Panc1 (cell line): Measurements from ENCODE around the gene IGDCC3. TPM values are rescaled to one million over a fixed set of nuclear protein-coding genes. Genes with fewer than 3 reads are reported as not detected.

Experiments
- ATAC-seq: fragments of 200-7000 bp; cut with Tn5 transposase; 2 replicates; pipeline ENCODE4 v1.9.1; 2020; ENCODE audit warnings: mild to moderate bottlenecking, moderate library complexity
- BruUV-seq: library from RNA; stranded (reverse); fragments of 400-500 nt; replicated peaks from 2 replicates; lab custom pipeline; 2021; lab: Mats Ljungman, UMichigan
- CTCF ChIA-PET: fragments of 300-600 bp; sonication (Branson Sonifier 250); formaldehyde crosslinking; loops from one replicate; lab custom pipeline; 2022; ENCODE audit warnings: antibody characterized with exemption; lab: Charles Lee
- POLR2A ChIA-PET: fragments of 300-600 bp; sonication (Branson Sonifier 250); formaldehyde crosslinking; loops from one replicate; lab custom pipeline; 2022; ENCODE audit warnings: antibody characterized with exemption; lab: Charles Lee
- DNase-seq: peaks from one replicate; pipeline ENCODE4 v3.0.0-alpha.2; 2010; ENCODE audit warnings: low read depth, low spot score
- H3K27ac ChIP-seq: 2 replicates; pipeline ENCODE4 v1.5.1; 2011; ENCODE audit warnings: mild to moderate bottlenecking, low read length, inconsistent platforms
- H3K27me3 ChIP-seq: fragments of 200-500 bp; sonication (Bioruptor generic); 2 replicates; pipeline ENCODE4 v1.6.0; 2014; ENCODE audit warnings: low read length, inconsistent platforms; ENCODE audit not compliant: control insufficient read depth, insufficient read depth
- H3K36me3 ChIP-seq: fragments of 200-500 bp; sonication (Bioruptor generic); 2 replicates; pipeline ENCODE4 v1.5.1; 2014; ENCODE audit warnings: inconsistent platforms, mild to moderate bottlenecking, low read length, moderate library complexity; ENCODE audit not compliant: control insufficient read depth, insufficient read depth
- H3K4me1 ChIP-seq: 2 replicates; pipeline ENCODE4 v1.5.1; 2011; ENCODE audit warnings: inconsistent platforms, mild to moderate bottlenecking, low read length, moderate library complexity; ENCODE audit not compliant: control insufficient read depth, insufficient read depth
- H3K4me3 ChIP-seq, 2 experiments: 2 replicates each; pipeline ENCODE4 v1.5.1; 2011 to 2012; ENCODE audit warnings: low read depth in 2 of 2, low read length in 2 of 2, mild to moderate bottlenecking in 2 of 2, inconsistent platforms in 1 of 2, moderate library complexity in 1 of 2
- H3K9me3 ChIP-seq: fragments of 200-500 bp; sonication (Bioruptor generic); 2 replicates; pipeline ENCODE4 v1.5.1; 2014; ENCODE audit warnings: low read depth, mild to moderate bottlenecking, inconsistent platforms, low read length, moderate library complexity; ENCODE audit not compliant: control insufficient read depth, insufficient read depth
- CTCF ChIP-seq: fragments of 450-650 bp; IDR thresholded peaks from 2 replicates; pipeline ENCODE4 v1.5.1; 2017; ENCODE audit warnings: mild to moderate bottlenecking
- POLR2AphosphoS5 ChIP-seq: IDR thresholded peaks from 2 replicates; pipeline ENCODE4 v1.6.1; 2012; ENCODE audit warnings: mild to moderate bottlenecking, low read depth, low read length, moderate library complexity
- REST ChIP-seq, 2 experiments: IDR thresholded peaks; 2 replicates each; pipeline ENCODE4 v1.6.1; 2011 to 2012; ENCODE audit warnings: low read depth in 2 of 2, control low read depth in 1 of 2, low read length in 1 of 2, mild to moderate bottlenecking in 1 of 2, moderate library complexity in 1 of 2; ENCODE audit not compliant: insufficient read depth in 1 of 2
- SIN3A ChIP-seq: IDR thresholded peaks from 2 replicates; pipeline ENCODE4 v1.6.1; 2012; ENCODE audit warnings: low read depth, mild to moderate bottlenecking, low read length, moderate library complexity, borderline replicate concordance; ENCODE audit not compliant: insufficient read depth
- TCF7L2 ChIP-seq: IDR thresholded peaks from 2 replicates; pipeline ENCODE4 v1.6.1; 2011; ENCODE audit warnings: mild to moderate bottlenecking, low read depth, low read length, inconsistent platforms
- in situ Hi-C: cut with HindIII; loops from 2 replicates; pipeline ENCODE4 v1.10.0; 2016; ENCODE audit warnings: low sequenced_read_pairs, low pct_unique_long_range_greater_than_20kb
- intact Hi-C: fragments of 100-400 bp; cut with micrococcal nuclease; formaldehyde crosslinking; loops from one replicate; pipeline ENCODE4 v1.10.0; 2022; ENCODE audit not compliant: unreplicated experiment
- total RNA-seq: library from RNA; stranded (reverse); gene quantifications from one replicate; pipeline ENCODE4 v1.2.1, GENCODE V29; 2021; ENCODE audit not compliant: unreplicated experiment

Gene IGDCC3
- total RNA-seq, 1 experiment from 2014 or later = 0.18 TPM

- TF ChIP-seq CTCF (no peak), TCF7L2 (no peak)
- in situ Hi-C loops (no loop called here), intact Hi-C loops (no loop called here)
- Histone ChIP-seq H3K27me3 (no peaks in the 10 kb centered on the region), H3K9me3 (no peaks in the 10 kb centered on the region), H3K4me1 (peaks cover 5% of the 10 kb centered on the region; the same call in 1 of the 2 replicates), H3K4me3 (no peak overlapping the region), H3K27ac (no peak overlapping the region), H3K36me3 (no peaks in the 10 kb centered on the region)
- DNase-seq (no peak), ATAC-seq (no peak)
- POLR2A ChIA-PET = interaction anchor here (0.6 kb wide), 1 partner anchor 690 kb away, joined by 4 read pairs; no protein-coding TSS in a partner anchor
- CTCF ChIA-PET = no interaction called here
- no TSS peak for BruUV-seq
These were observed 67.2 kb downstream of the IGDCC3 start for GRCh38 chr15:65310431-65311137.

- ChIA-PET CTCF (no interaction called here), POLR2A (no interaction called here)
- ATAC-seq (no peak), DNase-seq (no peak)
- intact Hi-C loops = no loop called here
- H3K27me3 ChIP-seq = no peaks in the 10 kb centered on the region
- H3K9me3 ChIP-seq = no peaks in the 10 kb centered on the region
- no peaks in the 10 kb centered on the region for H3K36me3 ChIP-seq
- peaks cover 12% of the 10 kb centered on the region; the same call in 1 of the 2 replicates for H3K4me1 ChIP-seq
- no peak overlapping the region for H3K4me3 ChIP-seq
- in situ Hi-C loops = no loop called here
- no peak for TF ChIP-seq REST (IDR thresholded peaks at IDR 0.05; ENCODE audit: insufficient read depth in 1 of 2, low read depth in 2 of 2, low read length in 1 of 2)
- TF ChIP-seq TCF7L2 = no peak
- no peak for TF ChIP-seq SIN3A
- TF ChIP-seq CTCF = no peak
- no peak for TF ChIP-seq POLR2AphosphoS5
- no peak overlapping the region for H3K27ac ChIP-seq
- no TSS peak for BruUV-seq
These were observed 67.9 kb downstream of the IGDCC3 start for GRCh38 chr15:65309882-65310418.
